GM21423 (cell line): ENCODE results near the gene TCP11X1.
"Not testable (repeated sequence)": the region's sequence is repeated elsewhere in the genome, so short reads cannot be mapped to it uniquely, and the experiment has no call there.

Experiments used
- ATAC-seq: cut with Tn5 transposase; IDR thresholded peaks from one replicate; pipeline ENCODE4 v1.9.1; 2021; ENCODE audit warnings: mild to moderate bottlenecking, moderate library complexity; ENCODE audit not compliant: unreplicated experiment

The TCP11X1 gene

DNA sequence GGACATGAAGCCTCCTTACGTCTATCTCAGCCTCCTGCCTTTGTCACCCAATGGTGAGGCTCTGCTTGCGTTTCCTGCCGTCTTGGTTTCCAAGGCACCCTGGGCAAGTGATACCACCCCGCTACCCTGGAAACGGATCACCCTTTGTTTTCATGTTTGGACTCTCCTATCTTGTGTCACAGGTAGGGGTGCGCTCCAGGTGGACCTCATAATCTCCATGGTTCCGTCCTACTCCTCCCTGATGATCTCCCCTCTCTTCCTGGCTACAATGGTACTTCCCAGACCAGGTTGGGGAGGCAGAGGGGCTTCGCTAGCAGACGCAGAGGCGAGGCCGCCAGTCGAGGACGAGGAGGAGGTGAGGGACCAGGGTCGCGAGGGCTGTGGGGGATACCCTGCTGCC, at the start of gene TCP11X1:
TCP11X1 (plus strand) TSS at position 316 of the 400 bp plus-strand sequence.
- not testable (repeated sequence) for ATAC-seq

DNA sequence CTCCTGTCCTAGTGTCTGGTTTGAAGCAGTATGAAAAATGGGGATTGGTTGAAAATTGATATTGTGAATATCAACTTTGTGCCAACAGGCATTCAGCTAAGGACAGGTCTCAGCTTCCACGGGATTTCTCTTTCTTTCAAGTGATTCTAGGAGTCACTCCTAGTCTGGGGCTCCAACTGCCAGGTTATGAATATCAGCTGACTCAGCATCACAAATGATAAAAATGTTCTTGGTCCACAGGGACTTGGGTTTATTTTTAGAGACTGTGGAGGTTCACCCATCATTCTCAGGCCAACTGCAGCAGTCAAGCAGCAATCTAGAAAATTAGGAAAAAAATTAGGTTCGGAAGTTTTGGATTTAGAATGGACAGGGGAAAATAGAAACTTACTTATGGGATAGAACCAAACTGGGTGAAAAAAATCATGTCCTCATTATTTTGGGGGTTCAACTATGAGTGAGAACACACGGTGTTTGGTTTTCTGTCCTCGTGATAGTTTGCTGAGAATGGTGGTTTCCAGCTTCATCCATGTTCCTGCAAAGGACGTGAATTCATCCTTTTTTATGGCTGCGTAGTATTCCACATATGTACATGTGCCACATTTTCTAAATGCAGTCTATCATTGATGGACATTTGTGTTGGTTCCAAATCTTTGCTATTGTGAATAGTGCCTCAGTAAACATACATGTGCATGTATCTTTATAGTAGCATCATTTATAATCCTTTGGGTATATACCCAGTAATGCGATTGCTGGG, 29.0 kb upstream of the TCP11X1 start:
- ATAC-seq, result no peak

DNA sequence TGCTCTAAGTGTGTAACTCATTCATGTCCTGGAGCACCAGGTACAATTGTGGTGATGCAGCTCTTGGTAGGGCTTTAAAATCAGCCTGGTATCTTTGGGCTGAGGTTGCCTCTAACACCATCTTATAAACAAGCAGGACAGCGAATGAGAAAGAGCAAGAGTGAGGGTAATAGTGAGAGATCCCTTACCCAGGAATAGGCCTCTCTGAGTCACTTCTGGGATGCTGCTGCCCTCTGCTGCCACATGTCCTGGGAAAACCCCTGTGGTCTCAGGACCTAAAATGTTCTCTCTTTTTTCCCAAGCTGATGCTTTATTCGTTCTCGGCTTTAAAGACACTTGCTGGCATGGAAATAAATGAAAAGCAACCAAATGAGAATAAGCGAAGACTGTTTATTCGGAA, 7.2 kb upstream of the TCP11X1 start:
- ATAC-seq, result not testable (repeated sequence)

DNA sequence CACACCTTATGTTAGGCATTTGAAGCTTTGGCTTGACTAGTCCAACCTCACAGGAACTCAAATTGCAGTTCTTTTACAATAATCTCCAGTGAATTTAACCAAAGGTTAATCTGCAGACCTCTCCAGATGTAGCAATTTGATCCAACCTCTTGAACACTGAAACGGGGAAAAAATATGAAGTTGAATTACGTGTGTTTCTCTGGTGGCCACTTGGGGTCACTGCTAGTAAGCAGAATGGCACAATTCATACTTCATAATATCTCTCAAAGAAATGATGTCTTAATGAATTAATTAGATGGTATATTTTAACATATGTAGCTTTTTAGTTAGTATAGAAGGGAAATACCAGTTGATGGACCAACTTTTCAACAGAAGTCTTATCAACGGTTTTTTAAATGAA, 1.4 kb downstream of the TCP11X1 start:
- not testable (repeated sequence) for ATAC-seq

DNA sequence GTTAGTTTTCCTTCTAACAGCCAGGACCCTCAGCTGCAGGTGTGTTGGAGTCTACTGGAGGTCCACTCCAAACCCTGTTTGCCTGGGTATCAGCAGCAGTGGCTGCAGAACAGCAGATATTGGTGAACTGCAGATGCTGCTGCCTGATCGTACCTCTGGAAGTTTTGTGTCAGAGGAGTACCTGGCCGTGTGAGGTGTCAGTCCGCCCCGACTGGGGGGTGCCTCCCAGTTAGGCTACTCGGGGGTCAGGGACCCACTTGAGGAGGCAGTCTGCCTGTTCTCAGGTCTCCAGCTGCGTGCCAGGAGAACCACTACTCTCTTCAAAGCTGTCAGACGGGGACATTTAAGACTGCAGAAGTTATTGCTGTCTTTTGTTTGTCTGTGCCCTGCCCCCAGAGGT, 20.6 kb downstream of the TCP11X1 start:
- not testable (repeated sequence) for ATAC-seq

DNA sequence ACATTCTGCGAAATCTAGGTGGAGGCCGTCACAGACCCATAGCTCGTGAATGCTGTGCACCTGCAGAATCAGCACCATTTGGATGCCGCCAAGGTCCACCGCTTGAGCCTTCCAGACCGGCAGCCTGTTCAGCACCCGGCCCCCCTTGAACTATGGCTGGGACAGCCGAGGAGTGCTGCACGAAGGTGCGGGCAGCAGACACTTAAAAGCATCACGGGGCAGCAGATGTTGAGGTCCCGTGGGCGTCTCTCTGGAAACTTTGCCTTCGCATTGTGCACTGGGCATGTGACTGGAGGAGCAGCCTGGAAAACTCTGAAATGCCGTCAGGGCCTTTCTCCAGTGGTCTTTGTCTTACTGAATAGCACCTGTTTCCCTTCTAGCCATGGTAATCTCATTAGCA, 25.2 kb downstream of the TCP11X1 start:
- not testable (repeated sequence) for ATAC-seq

DNA sequence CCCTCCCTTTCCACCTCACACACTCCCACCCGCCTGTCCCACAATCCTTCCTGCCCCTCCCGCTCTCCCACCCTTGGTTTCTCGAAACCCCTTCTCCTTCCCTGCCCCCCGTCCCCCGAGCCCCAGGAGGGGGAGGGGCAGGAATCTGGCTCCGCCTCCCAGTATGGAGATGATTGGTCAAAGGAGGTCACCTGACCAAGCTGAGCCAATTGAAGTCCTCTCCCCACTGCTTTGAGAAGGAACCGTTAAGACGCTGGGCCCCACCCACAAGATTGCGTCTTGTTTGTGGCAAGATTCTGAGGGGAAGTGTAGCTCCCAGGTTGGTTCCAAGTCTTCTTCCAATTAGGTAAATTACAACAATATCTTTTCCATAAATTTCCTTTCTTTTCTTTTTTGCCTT, 31.8 kb downstream of the TCP11X1 start, which contains the start of gene NXF2:
NXF2 (plus strand) TSS at position 275 of the 400 bp plus-strand sequence. CDS start 59,912 bp downstream, outside the sequence.
- ATAC-seq, result not testable (repeated sequence)

DNA sequence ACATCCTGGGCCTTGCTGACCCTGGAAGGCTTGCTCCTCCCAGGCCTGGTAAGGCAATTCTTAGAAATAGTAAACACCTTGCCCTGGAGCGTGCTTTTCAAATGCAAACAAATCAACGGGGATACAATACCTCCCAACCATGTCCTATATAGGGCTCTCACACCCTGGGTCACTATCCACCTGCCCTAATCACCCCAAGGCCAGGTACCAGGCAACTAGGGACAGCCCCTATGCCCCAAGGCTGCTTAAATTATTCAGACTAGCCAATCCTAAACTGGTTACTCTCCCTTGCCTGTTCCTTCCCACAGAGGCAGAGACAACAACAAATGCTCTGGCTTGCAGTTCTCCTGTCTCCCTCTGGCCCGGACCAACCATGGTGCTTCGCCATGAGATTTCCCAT, 57.1 kb downstream of the TCP11X1 start:
- ATAC-seq, result not testable (repeated sequence)
